Activated naive CD4-positive, alpha-beta T cell (primary cell): ENCODE results near the gene SLC4A3.
A peak's percentile ranks its signal among the peaks of the same experiment; 100 is the strongest.
"Not testable (repeated sequence)": the region's sequence is repeated elsewhere in the genome, so short reads cannot be mapped to it uniquely, and the experiment has no call there.

ENCODE experiments used
- DNase-seq, 4 experiments: peaks; one replicate each; lab custom pipeline; 2025; lab: John Stamatoyannopoulos, UW

The SLC4A3 gene

GRCh38 chr2:219679571-219679970, 52.1 kb downstream of the SLC4A3 start:
- no peak for DNase-seq

DNA sequence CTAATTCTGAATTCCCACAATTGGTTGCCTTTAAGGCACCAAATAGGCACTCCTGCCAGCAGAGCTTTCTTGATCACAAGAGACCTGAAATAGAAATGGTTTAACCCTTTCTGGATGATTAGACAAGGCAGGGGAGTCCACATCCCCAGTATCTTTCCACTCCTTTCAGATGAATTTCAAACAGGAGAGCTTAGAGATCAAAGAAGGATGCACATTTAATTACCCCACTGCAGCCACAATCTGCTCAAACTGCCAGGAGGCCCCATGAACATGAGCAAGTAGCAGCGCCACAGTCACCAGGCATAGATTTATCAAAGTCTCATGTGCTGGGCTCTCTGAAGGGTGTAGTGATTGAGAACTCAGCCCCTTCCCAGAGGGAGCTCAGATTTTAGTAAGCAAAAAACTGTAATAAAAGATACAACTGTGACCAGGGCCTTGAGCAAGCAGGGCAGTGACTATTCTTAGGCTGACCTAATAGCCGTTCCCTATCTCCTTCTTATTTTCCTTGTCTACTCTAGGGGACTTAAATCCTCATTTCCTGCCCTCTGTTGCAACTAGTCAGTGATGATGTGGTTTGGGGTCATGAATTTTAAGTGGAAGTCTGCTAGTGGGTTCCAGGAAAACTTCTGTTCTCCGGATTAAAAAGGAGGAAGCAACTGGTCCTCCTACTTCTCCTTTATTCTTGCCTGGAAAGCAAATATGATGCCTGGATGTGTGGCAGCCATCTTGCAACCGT, 53.7 kb downstream of the SLC4A3 start:
- no peak for DNase-seq

DNA sequence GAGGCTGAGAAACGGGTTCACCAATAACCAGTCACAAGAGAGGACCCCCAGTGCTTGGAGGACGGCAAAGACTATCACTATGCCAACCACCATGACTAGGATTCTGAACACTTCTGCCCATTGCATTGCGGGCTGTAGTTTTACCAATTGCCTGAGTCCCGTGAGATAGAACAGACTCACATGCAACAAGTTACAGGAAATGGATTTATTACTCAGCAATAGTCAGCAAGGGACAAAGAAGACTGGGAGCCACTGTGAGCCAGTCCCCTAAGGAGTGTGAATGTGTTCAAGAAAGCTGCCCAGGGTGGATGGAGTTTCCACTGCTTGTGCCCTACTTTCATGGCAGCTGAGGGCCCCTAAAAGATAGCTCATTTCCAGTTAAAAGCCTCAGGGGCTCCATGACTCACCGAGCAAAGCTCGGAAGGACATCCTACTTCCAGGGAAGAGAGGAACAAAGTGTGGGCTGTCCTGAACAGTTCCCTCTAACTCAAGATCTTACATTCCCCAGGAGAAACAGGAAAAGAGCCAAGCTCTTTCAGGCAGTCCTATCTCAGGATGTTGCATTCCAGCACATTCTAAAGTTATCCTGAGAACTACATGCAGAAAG, 54.4 kb downstream of the SLC4A3 start:
- no peak for DNase-seq

GRCh38 chr2:219683474-219683873, 56.0 kb downstream of the SLC4A3 start:
- not testable (repeated sequence) for DNase-seq

DNA sequence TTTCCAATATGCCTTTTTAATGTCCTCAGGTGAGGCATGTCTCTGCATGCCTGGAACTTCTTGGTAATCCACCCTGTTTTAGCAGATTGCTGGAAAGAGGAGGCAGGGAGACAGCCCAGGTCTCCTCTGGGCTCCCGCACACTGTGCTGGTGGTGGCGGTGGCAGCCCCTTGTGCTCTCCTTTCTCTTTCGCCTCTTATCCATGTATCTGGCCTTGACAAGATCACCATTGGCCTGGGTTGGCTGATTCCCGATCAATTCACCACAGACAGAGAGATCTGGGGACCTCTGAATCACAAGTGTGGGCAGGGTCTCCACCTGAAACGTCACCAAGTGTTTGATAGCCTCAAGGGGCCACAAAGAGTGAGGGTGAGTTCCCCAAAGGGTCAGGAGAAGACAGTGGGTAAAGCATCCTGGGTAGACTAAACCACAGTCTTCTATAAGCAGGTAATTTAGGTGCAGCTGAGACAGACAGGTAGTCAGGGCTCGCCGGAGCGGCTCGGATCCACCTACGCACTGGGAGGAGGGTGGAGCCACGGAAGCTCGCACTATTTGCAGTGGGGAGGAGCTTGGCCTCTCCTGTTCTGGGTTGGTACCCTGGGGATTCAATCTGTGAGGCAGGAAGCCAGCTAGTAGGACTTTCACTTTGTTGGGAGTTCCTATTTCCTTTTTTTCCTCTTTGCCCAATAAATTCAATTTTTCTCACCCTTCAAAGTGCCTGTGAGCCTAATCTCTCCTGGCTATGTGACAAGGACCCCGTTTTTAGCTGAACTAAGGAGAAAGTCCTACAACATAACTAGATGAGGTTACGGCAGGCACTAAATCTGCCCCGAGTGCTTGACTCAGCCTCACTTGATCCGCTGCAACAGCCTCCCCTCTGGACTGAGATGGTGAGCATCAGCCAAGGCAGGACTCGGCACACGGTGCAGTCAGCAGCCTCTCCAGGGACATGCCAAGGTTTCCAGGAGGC, 57.6 kb downstream of the SLC4A3 start:
- DNase-seq = peak in 2 of 4 experiments; percentile 2 to 27

- no peak for DNase-seq
Measured at GRCh38 chr2:219687272-219687671, 59.8 kb downstream of the SLC4A3 start.

DNA sequence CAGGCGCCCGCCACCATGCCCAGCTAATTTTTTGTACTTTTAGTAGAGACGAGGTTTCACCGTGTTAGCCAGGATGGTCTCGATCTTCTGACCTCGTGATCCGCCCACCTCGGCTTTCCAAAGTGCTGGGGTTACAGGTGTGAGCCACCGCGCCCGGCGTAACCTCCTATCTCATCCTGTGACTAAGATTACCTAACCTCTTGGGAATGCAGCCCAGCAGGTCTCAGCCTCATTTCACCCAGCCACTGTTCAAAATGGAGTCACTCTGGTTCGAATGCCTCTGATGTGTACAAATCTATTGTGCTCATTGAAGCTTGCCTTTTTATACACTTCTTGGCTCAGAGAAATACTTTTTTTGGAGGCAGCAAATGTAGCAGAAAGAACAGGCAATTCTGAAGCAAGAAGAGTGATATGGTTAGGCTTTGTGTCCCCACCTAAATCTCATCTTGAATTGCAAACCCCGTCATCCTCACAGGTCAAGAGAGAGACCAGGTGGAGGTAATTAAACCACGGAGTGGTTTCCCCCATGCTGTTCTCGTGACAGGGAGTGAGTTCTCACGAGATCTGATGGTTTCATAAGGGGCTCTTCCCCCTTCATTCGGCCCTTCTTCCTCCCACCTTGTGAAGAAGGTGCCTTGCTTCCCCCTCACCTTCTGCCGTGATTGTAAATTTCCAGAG, 60.6 kb downstream of the SLC4A3 start:
- DNase-seq = no peak

GRCh38 chr2:219688560-219689445, 61.4 kb downstream of the SLC4A3 start:
- DNase-seq = no peak

DNA sequence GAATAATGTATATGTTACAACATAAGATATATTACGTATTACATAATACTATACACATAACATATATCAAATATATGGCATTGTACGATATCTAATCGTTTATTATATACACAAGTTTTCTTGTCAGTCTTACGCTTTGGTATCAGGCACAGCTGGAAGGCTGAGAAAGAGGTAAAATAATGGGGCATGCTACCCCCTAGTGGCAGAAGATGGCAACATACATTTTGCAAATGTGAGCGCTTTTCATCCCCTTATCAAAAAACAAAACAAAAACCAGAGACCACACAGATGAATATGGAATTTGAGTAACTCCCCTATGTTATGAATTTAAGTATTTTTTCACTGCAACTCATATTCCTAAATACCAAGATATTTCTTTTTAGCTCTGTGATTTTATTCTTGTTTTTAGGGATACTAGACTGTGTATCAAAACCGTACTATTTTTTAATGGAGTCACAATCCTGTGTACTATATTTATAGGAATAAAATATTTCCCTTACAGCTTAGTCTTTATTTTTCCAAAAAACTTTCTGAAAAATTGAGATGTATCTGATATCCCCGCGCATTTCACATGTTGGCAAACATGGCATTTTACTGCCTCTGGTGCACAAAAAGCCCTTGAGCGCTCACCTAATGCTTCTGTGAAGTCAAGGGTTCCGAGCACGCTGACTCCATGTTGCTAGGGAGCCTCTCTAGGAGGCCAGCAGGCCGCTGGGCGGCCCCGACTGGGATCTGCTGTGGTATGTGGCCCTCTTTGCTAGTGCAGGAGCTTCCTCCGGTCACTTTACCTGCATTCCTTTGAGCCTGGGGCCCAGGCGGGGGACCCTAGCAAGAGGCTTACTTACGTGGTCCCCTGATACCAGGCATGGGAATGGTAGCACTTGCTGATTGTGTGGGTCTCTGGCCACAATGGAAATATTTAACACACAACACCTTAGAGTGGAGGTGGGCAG, 62.5 kb downstream of the SLC4A3 start:
- DNase-seq = peak in 1 of 4 experiments; percentile 1

DNA sequence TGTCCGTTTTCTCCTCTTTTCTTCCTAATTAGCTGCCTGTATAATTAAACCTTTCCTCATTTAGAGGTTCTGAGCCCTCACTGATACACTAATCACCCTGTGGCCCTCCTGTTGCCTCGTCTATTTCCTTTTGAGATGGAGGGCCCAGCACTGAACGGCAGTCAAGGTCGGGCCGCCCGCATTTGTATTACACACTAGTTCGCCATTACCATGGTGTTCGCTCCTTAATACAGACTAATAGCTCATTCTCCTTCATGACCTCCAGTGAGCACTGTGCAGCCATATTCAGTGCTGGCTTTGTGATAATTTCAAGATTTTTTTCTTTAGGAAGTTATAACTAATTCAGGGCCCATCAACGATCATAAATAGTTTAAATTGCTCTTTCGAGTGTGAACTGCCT, 64.1 kb downstream of the SLC4A3 start:
- no peak for DNase-seq
